ENCODE measurements around the gene TMEM242.

Gene TMEM242

GRCh38 chr6:157246048-157246630 lies 77.2 kb downstream of the TMEM242 start:
- DNase-seq = no peak

- DNase-seq = no peak
Measured at GRCh38 chr6:157245436-157245835, 77.9 kb downstream of the TMEM242 start.

- no peak for DNase-seq
Measured at GRCh38 chr6:157244780-157245179, 78.5 kb downstream of the TMEM242 start.

GRCh38 chr6:157244175-157244574 lies 79.1 kb downstream of the TMEM242 start:
- no peak for DNase-seq

DNA sequence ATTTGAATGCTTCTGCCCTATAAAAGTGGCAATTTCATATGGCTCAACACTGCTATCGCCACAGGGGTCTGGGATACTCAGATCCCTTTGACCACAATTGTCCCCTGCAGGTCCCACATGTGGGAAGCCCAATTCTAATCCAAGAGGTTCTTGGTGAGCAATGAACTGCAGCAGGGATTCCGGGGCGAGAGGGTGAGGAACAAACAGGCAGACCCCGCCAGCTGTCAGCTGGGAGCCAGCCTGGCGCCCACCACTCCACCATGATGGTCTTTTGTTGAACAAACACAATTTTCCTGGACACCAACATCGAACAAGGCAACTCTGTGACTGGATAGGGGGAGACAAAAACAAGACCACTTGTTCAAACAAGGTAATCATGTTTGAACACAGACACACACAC lies 80.5 kb downstream of the TMEM242 start:
- no peak for DNase-seq

DNA sequence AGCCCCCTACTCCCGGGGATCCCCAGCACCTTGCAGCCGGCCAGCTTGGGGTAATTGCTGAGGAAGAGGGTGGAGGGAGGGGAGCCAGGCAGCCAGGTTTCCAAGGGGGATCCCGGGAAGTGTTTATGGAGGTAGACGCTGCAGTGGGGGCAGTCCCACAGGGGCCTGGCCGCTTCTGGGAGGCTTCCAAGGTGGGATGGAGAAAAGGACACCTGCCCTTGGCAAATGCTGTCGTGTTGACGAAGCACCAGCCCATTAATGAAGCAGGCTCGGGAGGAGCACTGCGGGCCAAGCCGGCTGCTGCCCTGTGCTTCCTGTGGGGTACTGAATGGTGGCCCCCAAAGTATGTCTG lies 82.4 kb downstream of the TMEM242 start:
- no peak for DNase-seq

DNA sequence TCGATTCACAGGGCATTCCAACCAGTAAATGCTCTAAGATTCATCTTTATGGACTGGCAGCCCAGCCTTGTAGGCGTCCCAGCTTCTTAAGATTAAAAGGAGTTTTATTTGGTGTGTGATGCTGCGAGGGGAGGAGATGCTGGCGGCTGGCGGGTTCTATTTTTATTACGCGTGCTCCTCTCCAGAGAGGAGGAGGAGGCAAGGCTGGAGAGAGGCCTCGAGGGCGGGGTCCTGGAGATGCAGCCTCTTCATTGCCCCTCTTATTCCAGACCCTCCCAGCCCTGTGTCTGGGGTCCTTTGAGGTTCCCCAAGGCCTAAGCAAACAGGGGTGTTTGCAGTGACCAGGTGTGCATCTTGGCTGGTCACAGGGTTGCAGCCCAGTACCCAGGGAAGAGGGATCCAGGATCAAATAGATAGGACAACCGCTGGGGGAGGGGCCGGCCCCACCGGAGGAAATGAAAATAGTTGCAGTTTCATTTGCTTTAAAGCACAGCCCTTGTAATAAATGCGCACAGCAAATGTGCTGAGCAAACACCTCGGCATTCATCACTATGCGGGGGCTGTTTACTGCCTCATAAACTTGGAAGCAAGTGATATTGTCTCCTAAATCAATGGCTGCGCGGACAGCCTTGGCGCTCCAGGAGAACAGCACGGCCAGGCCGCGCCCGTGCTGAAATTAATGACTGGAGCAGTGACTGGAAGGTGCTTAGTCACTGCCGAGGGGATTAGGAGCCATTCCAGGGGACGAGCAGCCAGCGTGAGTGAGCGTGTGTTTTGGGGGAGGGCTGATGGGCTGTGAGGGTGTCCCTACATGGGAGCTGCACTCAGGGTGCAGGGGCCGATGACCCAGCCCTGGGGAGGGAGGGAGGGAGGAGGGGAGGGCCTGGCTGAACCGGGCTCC lies 83.0 kb downstream of the TMEM242 start:
- no peak for DNase-seq

DNA sequence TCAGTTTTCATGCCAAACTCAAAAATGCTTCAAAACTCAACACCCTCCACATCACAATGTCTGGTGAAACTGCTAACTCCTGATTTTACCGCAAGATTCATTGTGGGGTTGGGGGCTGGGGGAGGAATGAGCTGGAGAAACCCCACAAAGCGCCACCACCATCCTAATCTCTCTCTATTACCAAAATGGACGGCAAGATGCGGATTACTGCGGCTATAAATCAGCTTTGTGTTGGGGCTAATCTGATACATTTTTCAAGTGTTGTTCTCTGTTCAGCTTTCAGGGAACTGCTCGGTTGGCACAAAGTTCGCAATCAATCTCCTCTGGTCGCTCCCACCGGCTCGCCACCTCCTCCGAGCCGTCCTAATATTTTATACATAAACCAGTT lies 83.7 kb downstream of the TMEM242 start:
- DNase-seq = no peak

Measured in GOT3 (cell line).